H1 (cell line): ENCODE data around the gene PEX3. TPM values are rescaled to one million over a fixed set of nuclear protein-coding genes. Genes with fewer than 3 reads are reported as not detected.

Source experiments
- CHD2 ChIP-seq: IDR thresholded peaks from 2 replicates; pipeline ENCODE4 v1.6.1; 2012; ENCODE audit warnings: low read length, improper control_type of control experiment
- CTCF ChIP-seq, 3 experiments: IDR thresholded peaks; 1 replicate in 2 of 3; 2 replicates in 1 of 3; pipeline versions ENCODE4 v1.5.1 to v1.6.1; 2011; ENCODE audit warnings: low read length in 3 of 3, mild to moderate bottlenecking in 3 of 3, inconsistent platforms in 2 of 3, low read depth in 1 of 3, moderate library complexity in 1 of 3; ENCODE audit not compliant: insufficient read depth in 1 of 3; ENCODE audit errors: control extremely low read depth in 1 of 3
- HDAC2 ChIP-seq, 2 experiments: fragments of 300-600 bp in 1 of 2; sonication (generic) in 1 of 2; IDR thresholded peaks; 2 replicates each; pipeline ENCODE4 v1.6.1; 2011 to 2012; ENCODE audit warnings: low read depth in 2 of 2, low read length in 2 of 2, mild to moderate bottlenecking in 2 of 2, moderate library complexity in 2 of 2, borderline replicate concordance in 1 of 2, inconsistent platforms in 1 of 2
- HDAC6 ChIP-seq: IDR thresholded peaks from one replicate; pipeline ENCODE4 v1.7.1; 2012; ENCODE audit warnings: low read depth, mild to moderate bottlenecking, inconsistent platforms, low read length, moderate library complexity
- TEAD4 ChIP-seq: IDR thresholded peaks from 2 replicates; pipeline ENCODE4 v1.6.1; 2012; ENCODE audit warnings: low read depth, low read length, inconsistent platforms, mixed read lengths
- polyA plus RNA-seq, 7 experiments: library from polyadenylated mRNA; depleted of rRNA in 3 of 7; stranded (reverse) in 5 of 7; unstranded in 2 of 7; fragments of >200 nt in 5 of 7; fragments of 200-250 nt in 2 of 7; gene quantifications; 1 replicate in 5 of 7; 2 replicates in 1 of 7; 4 replicates in 1 of 7; pipeline versions ENCODE4 v1.2.1 to v1.2.3, GENCODE V29; 2011 to 2013; ENCODE audit warnings: missing spikeins in 2 of 7, mixed read lengths in 2 of 7
- total RNA-seq: library from RNA; stranded (reverse); fragmentation: NEBNext Ultra II Directional; extraction: Animal tissue kit (Norgen Biotek cat#: 25700); gene quantifications from 2 replicates; pipeline ENCODE4 v1.2.1, GENCODE V29; 2021
- TF ChIP-seq, protein P1 (sequence below): IDR thresholded peaks from 2 replicates; pipeline ENCODE4 v1.6.1; 2012; ENCODE audit warnings: inconsistent platforms

The PEX3 gene
- total and polyA plus RNA-seq, 2 of the 8 experiments (the other 6 are each of a cell fraction or from before 2014, with no cell fraction given), result 8.0 to 16.8 TPM

- TF ChIP-seq CTCF (IDR thresholded peaks at IDR 0.05; ENCODE audit: control extremely low read depth in 1 of 3, insufficient read depth in 1 of 3, low read depth in 1 of 3, low read length in 3 of 3) (peak; percentile 30 to 83 (median 49); a peak in 3 of 4 replicates), HDAC2 (IDR thresholded peaks at IDR 0.05; ENCODE audit: borderline replicate concordance in 1 of 2, low read depth in 2 of 2, low read length in 2 of 2) (no peak), HDAC6 (no peak), TEAD4 (no peak), CHD2 (no peak)
- TF ChIP-seq, protein P1, sequence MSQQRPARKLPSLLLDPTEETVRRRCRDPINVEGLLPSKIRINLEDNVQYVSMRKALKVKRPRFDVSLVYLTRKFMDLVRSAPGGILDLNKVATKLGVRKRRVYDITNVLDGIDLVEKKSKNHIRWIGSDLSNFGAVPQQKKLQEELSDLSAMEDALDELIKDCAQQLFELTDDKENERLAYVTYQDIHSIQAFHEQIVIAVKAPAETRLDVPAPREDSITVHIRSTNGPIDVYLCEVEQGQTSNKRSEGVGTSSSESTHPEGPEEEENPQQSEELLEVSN, result no peak
Observed at GRCh38 chr6:143539734-143540133, 89.1 kb downstream of the PEX3 start (continued).
